ENCODE measurements around the gene ZNF23. TPM values are rescaled to one million over a fixed set of nuclear protein-coding genes. Genes with fewer than 3 reads are reported as not detected.
"Not testable (repeated sequence)": the region's sequence is repeated elsewhere in the genome, so short reads cannot be mapped to it uniquely, and the experiment has no call there.

The ZNF23 gene
- polyA plus RNA-seq = 1 to 10 TPM; 4.3 to 8.1 (median 5.4) TPM

DNA sequence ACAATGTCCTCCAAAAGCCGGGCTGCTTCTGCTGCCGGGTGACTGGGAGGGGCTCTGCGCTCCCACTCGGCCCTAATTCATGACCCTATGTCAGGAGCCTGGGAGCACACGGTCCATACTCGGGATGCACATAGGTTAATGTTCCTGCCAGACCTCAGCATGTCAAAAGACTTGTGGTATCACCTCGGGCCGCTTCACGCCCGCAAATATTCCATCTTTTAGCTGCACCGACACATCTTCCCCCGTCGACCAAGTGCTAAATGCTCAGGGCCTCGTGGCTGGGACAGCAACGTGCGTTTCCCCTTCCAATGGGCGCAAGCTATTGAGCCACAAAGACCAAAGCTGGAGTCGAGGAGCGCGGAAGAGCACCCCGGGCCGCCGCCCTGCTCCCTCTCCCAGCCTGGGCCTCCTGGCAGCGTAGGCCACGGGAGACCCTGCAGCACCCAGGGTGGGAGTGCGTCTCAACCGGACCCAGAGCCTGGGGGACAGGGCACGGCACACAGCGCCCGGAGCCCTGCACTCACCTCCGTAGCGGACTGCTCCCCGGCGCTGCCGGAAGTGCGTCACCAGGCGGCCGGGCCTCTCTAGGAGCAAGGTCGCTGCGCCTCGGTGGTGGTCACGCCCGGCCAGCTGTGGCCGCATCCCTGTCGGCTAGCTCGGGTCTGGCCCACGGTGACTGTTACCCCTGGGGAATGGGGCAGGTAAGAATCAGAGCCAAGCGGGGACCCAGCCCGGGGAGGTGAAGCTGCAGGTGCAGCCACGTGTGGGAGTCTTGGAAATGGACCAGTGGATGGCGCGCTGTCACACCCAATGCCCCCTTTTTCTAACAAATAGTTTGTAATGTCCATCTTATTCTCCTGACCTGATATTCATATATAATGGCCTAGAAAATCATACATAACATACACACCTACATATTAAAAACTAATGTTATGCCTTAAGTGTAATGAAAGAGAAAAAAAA lies at the start of gene ZNF23:
Gene ZNF23, minus strand, starts transcription at position 562 of the 963 bp plus-strand sequence. CDS start 5,451 bp downstream, outside the sequence.
- H3K4me3 Mint-ChIP-seq = peak within 1 kb of the TSS; percentile 90 to 97 (median 96)
- peak; percentile 79 to 83 (median 83) for DNase-seq
- no peaks in the 10 kb centered on the region for H3K9me3 Mint-ChIP-seq
- H3K36me3 Mint-ChIP-seq = no peaks in the 10 kb centered on the region
- peak within 1 kb of the TSS; percentile 93 to 98 (median 96) for H3K27ac Mint-ChIP-seq
- peaks cover 0 to 10% (median 1%) of the 10 kb centered on the region in 3 donors for H3K27me3 Mint-ChIP-seq (ENCODE audit: low read depth in 3 of 3)
- H3K4me1 Mint-ChIP-seq = peaks cover 25 to 41% of the 10 kb centered on the region in 2 donors

DNA sequence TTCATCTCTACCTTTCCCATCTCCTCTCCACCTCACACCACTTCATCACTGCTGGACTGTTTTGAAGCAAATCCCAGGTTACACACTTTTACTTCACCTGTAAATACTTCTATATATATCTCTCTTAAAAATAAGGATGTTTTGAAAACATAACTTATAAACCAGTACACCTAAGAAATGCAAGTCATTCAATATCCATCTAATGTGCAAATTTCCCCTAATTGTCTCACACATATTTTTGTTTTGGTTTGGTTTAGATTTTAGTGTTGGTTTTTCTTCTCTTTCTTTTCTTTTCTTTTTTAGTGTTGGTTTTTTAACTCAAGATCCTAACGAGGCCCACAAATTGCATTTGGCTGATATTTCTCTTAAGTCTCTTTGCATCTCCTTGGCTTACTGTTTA lies 45.0 kb upstream of the ZNF23 start:
- H3K9me3 Mint-ChIP-seq = no peaks in the 10 kb centered on the region
- DNase-seq = no peak
- H3K27ac Mint-ChIP-seq = no peak overlapping the region
- H3K27me3 Mint-ChIP-seq (ENCODE audit: low read depth in 3 of 3) = peaks cover 0 to 10% (median 9%) of the 10 kb centered on the region in 3 donors
- H3K36me3 Mint-ChIP-seq = no peaks in the 10 kb centered on the region
- no peaks in the 10 kb centered on the region for H3K4me1 Mint-ChIP-seq
- no peak overlapping the region for H3K4me3 Mint-ChIP-seq

DNA sequence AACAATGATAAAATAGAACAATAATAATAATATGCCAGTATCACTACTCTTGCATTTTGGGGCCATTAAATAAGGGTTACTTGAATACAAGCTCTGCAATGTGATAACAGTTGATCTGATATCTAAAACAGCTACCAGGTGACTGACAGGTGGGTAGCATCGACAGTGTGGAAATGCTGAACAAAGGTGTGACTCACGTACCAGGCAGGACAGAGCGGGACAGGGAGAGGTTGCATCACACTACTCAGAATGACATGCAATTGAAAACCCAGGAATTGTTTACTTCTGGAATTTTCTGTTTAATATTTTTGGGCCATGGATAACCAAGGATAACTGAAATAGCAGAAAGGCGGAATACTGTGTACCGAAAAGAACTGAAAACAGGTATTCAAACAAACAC lies 42.9 kb upstream of the ZNF23 start:
- H3K27ac Mint-ChIP-seq = no peak overlapping the region
- no peaks in the 10 kb centered on the region for H3K36me3 Mint-ChIP-seq

DNA sequence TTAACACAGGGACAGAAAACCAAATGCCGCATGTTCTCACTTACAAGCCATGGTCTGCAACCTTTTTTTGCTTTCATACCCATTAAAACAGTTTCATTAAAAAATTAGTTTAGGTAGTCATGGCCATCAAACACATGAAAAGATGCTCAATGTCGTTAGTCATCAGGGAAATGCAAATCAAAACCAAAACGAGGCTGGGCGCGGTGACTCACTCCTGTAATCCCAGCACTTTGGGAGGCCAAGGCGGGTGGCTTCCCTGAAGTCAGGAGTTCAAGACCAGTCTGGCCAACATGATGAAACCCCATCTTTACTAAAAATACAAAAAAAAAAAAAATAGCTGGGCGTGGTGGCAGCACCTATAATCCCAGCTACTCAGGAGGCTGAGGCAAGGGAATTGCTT lies 42.0 kb upstream of the ZNF23 start:
- not testable (repeated sequence) for H3K27me3 Mint-ChIP-seq (ENCODE audit: low read depth in 3 of 3); H3K36me3 Mint-ChIP-seq; H3K4me1 Mint-ChIP-seq; DNase-seq; H3K4me3 Mint-ChIP-seq; H3K9me3 Mint-ChIP-seq; H3K27ac Mint-ChIP-seq

More for the DNA sequence above, 42.9 kb upstream of the ZNF23 start:
- Mint-ChIP-seq H3K27me3 (ENCODE audit: low read depth in 3 of 3) (peaks cover 0 to 9% (median 6%) of the 10 kb centered on the region in 3 donors), H3K9me3 (no peaks in the 10 kb centered on the region), H3K4me3 (no peak overlapping the region), H3K4me1 (no peaks in the 10 kb centered on the region)
- no peak for DNase-seq

DNA sequence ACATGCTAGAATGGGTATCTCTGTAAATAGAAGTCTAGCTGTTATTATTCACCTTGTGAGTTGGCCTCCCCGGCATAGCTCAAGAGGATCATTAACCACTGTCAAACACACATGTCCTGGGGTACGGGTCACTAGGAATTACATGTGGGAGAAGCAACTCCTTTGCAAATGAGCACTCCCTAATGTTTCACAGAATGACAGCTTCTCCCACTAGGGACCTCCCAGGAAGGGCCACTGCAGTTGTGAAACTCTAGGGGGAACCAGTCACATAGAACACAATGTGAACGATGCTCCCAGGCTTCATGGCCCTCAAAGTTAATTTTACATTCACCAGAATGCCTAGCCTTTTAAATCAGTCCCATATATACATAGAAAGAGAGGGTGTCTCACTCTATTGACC lies 39.5 kb upstream of the ZNF23 start:
- no peaks in the 10 kb centered on the region for H3K36me3 Mint-ChIP-seq
- no peak overlapping the region for H3K4me3 Mint-ChIP-seq
- no peaks in the 10 kb centered on the region for H3K4me1 Mint-ChIP-seq
- H3K27ac Mint-ChIP-seq = no peak overlapping the region
- DNase-seq = no peak
- H3K27me3 Mint-ChIP-seq (ENCODE audit: low read depth in 3 of 3) = peaks cover 2 to 11% (median 6%) of the 10 kb centered on the region in 3 donors
- H3K9me3 Mint-ChIP-seq = no peaks in the 10 kb centered on the region

DNA sequence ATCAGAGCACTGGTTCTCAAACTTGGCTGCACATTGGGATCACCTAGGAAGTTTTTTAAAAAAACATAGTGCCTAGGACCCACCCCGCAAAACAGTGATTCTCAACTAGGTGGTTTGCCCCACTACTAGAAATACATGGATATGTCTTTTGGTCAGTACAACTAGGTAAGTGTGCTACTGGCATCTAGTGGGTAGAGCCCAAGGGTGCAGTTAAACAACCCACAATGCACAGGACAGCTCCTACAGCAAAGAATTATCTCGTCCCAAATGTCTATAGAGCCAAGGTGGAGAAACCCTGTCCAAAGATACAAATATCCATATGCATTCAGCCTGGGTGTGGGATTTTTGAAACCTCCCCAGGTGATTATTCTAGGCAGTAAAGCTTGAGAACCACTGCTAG lies 38.9 kb upstream of the ZNF23 start:
- H3K27me3 Mint-ChIP-seq (ENCODE audit: low read depth in 3 of 3) = peaks cover 2 to 11% (median 6%) of the 10 kb centered on the region in 3 donors
- no peaks in the 10 kb centered on the region for H3K36me3 Mint-ChIP-seq
- DNase-seq = no peak
- no peaks in the 10 kb centered on the region for H3K9me3 Mint-ChIP-seq
- no peak overlapping the region for H3K27ac Mint-ChIP-seq
- no peak overlapping the region for H3K4me3 Mint-ChIP-seq
- H3K4me1 Mint-ChIP-seq = no peaks in the 10 kb centered on the region

DNA sequence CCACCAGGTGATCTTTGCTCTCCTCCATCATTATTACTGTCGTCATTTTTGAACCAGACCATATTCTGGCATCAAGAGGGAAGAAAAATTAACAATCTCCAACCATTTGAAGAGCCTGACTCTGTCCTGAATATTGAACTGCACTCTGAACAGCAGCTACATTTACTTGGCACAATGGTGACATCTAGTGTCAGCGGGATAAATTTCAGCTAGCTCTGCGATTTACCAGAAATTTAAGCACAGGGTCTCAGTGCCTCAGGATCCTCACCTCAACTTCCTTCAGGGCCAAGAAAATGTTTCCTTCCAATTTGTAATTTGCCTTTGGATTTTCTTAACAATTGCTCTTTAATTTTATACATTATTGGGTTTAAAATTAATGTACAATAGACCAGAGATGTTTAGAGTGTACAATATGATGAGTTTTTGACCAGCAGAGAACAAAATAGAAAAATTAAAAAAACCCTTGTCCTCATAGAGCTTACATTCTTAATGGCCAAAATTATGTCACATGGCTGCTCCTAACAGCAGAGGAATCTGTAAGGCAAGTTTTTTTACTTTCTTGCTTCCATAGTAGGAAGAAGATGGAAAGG lies 37.8 kb upstream of the ZNF23 start:
- DNase-seq = peak; percentile 38 to 51 (median 51)
- no peaks in the 10 kb centered on the region for H3K4me1 Mint-ChIP-seq
- H3K27ac Mint-ChIP-seq = no peak overlapping the region
- peaks cover 2 to 10% (median 6%) of the 10 kb centered on the region in 3 donors for H3K27me3 Mint-ChIP-seq (ENCODE audit: low read depth in 3 of 3)
- H3K36me3 Mint-ChIP-seq = no peaks in the 10 kb centered on the region
- no peak overlapping the region for H3K4me3 Mint-ChIP-seq
- no peaks in the 10 kb centered on the region for H3K9me3 Mint-ChIP-seq

DNA sequence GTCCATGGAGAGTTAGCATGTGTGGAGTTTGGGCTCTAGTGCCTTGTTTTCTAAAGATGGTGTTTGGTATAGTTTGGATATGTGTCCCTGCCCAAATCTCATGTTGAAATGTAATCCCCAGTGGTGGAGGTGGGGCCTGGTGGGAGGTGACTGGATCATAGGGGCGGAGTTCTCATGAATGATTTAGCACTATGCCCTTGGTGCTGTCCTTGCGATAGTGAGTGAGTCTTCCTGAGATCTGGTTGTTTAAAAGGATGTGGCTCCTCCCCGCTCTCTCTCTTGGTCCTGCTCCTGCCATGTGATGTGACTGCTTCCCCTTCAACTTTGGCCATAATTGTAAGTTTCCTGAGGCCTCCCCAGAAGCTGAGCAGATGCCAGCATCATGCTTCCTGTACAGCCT lies 36.0 kb upstream of the ZNF23 start:
- Mint-ChIP-seq H3K4me3 (no peak overlapping the region), H3K4me1 (no peaks in the 10 kb centered on the region)

DNA sequence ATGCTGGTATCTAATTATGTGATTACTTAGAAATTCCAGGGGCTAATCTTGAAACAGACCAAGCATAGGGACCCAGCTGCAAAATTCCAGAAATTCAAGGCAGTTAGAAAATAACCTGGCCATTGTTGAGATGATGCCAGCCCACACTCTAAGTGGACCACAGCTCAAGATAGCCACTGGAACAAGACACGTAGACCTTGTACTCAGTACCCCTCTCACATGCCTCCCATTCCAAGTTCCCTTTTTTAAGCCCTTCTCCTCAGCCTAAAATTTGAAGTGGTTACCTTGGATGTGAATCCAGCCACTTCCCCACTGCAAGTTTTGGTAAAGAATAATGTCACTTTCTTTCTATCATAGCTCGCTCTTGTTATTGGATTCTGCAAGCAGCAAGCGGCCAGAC lies 31.2 kb upstream of the ZNF23 start:
- H3K27ac Mint-ChIP-seq = no peak overlapping the region
- peaks cover 2 to 3% (median 3%) of the 10 kb centered on the region in 3 donors for H3K27me3 Mint-ChIP-seq (ENCODE audit: low read depth in 3 of 3)
- no peaks in the 10 kb centered on the region for H3K36me3 Mint-ChIP-seq
- no peaks in the 10 kb centered on the region for H3K9me3 Mint-ChIP-seq
- no peak overlapping the region for H3K4me3 Mint-ChIP-seq
- H3K4me1 Mint-ChIP-seq = no peaks in the 10 kb centered on the region
- DNase-seq = no peak

More for the DNA sequence above, 36.0 kb upstream of the ZNF23 start:
- Mint-ChIP-seq H3K36me3 (no peaks in the 10 kb centered on the region), H3K27ac (peak overlapping the region in 1 of 6 donors; percentile 2), H3K9me3 (no peaks in the 10 kb centered on the region), H3K27me3 (ENCODE audit: low read depth in 3 of 3) (peaks cover 0 to 7% (median 2%) of the 10 kb centered on the region in 3 donors)
- DNase-seq = no peak

DNA sequence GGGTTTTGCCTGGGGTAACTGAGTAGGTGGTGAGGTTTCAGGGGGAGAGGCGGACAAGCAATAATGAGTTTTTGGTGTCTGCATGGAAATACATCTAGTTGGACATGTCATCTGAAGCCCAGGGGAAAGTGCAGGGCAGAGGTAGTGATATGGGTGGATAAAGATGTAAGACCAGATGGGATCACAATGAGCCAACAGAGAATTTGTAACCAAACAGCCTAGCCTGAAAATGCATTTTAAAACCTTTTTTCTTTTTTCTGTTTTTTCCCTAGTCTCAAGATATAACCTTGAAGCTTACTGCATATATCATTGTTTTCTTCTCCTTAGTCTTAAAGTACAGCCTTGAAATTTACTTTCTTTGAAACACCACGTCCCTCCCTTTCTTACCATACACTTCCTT lies 30.7 kb upstream of the ZNF23 start:
- no peaks in the 10 kb centered on the region for H3K4me1 Mint-ChIP-seq
- H3K4me3 Mint-ChIP-seq = no peak overlapping the region
- H3K27me3 Mint-ChIP-seq (ENCODE audit: low read depth in 3 of 3) = peaks cover 1 to 5% (median 1%) of the 10 kb centered on the region in 3 donors
- H3K36me3 Mint-ChIP-seq = no peaks in the 10 kb centered on the region
- no peak for DNase-seq
- H3K9me3 Mint-ChIP-seq = no peaks in the 10 kb centered on the region
- H3K27ac Mint-ChIP-seq = no peak overlapping the region

DNA sequence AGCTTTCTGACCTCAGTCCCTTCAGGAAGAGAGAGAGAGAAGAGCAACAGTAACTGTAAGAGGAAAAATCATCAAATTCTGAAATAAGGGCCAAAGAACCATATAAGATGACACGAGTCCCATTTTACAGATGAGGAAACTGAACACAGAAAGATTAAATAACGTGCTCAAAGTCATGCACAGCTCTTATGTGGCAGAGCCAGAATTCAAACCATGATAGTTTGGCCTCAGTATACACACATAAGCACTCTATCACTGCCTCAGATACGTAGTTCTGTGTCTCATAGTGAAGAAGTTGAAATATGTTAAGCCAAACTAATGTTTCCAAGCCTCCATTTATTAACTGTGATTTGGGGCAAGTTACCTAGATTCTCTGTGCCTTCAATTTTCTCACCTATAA lies 29.0 kb upstream of the ZNF23 start:
- H3K36me3 Mint-ChIP-seq = no peaks in the 10 kb centered on the region

DNA sequence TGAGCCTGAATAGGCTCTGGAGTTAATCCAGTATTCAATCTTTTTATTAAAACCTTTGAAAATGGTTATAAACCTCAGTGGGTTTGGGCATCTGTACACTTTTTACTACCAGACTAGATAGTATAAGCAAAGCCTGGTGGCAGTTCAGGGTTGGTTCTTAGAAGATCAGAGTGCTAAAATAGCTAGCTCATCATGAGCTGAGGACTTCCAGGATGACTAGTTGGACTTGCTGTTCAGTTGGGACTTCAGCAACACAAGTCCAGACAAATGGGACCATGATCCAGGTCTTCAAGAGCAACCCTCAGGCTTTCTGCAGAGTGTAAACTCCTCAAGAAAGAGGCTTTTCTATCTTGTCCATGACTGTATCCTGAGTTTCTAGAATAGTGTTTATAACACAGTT lies 28.3 kb upstream of the ZNF23 start:
- H3K36me3 Mint-ChIP-seq = no peaks in the 10 kb centered on the region
- H3K27me3 Mint-ChIP-seq (ENCODE audit: low read depth in 3 of 3) = peaks cover 1 to 8% (median 6%) of the 10 kb centered on the region in 3 donors
- no peaks in the 10 kb centered on the region for H3K9me3 Mint-ChIP-seq
- H3K27ac Mint-ChIP-seq = no peak overlapping the region
- H3K4me1 Mint-ChIP-seq = peaks cover 0 to 6% of the 10 kb centered on the region in 2 donors
- DNase-seq = no peak
- no peak overlapping the region for H3K4me3 Mint-ChIP-seq

More for the DNA sequence above, 29.0 kb upstream of the ZNF23 start:
- H3K4me1 Mint-ChIP-seq = peaks cover 0 to under 1% of the 10 kb centered on the region in 2 donors
- no peaks in the 10 kb centered on the region for H3K9me3 Mint-ChIP-seq
- DNase-seq = no peak
- H3K27ac Mint-ChIP-seq = no peak overlapping the region
- H3K4me3 Mint-ChIP-seq = no peak overlapping the region
- H3K27me3 Mint-ChIP-seq (ENCODE audit: low read depth in 3 of 3) = peaks cover 1 to 8% (median 6%) of the 10 kb centered on the region in 3 donors

DNA sequence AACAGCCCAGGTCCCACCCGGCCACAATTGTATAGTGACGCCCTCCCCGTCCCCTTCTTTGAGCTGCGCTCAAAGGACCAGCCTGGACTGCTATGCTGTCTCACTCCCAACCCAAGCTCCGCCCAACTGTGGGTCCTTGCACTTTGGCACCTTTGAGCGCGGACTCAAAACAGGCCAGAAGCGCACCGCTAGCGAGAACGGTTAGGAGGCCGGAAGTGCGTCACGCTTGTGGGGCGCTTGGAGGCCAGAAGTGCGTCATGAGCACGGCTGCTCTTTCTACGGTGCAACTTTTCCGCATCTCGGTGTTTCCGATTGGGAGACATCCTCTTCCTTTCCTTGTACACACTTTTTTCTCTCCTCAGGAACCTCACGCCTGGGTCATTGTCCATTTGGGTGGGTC lies 27.1 kb upstream of the ZNF23 start, which contains the start of gene ZNF19:
Gene ZNF19, minus strand, starts transcription at position 203 of the 400 bp plus-strand sequence. CDS start 7,210 bp downstream, outside the sequence.
- H3K4me3 Mint-ChIP-seq = no peak within 1 kb of the TSS
- no peak for DNase-seq
- H3K9me3 Mint-ChIP-seq = no peaks in the 10 kb centered on the region
- H3K4me1 Mint-ChIP-seq = peaks cover 7 to 13% of the 10 kb centered on the region in 2 donors
- peaks cover 4 to 11% (median 10%) of the 10 kb centered on the region in 3 donors for H3K27me3 Mint-ChIP-seq (ENCODE audit: low read depth in 3 of 3)
- no peak within 1 kb of the TSS for H3K27ac Mint-ChIP-seq
- H3K36me3 Mint-ChIP-seq = no peaks in the 10 kb centered on the region

Measured in immature natural killer cell (primary cell).